SJCRH30 (cell line): ENCODE results near the gene GIPC2. TPM values are rescaled to one million over a fixed set of nuclear protein-coding genes. Genes with fewer than 3 reads are reported as not detected.
A peak's percentile ranks its signal among the peaks of the same experiment; 100 is the strongest.

Source experiments
- DNase-seq, 2 experiments: peaks; one replicate each; pipeline ENCODE4 v3.0.0-alpha.2; 2015 to 2020
- H3K27ac ChIP-seq: fragments of 250-450 bp; sonication (Bioruptor Pico); 2 replicates; pipeline ENCODE4 v1.5.1; 2020; ENCODE audit warnings: mild to moderate bottlenecking, moderate library complexity
- H3K27me3 ChIP-seq: fragments of 250-450 bp; sonication (Bioruptor Pico); 2 replicates; pipeline ENCODE4 v1.5.1; 2020; ENCODE audit warnings: mild to moderate bottlenecking, moderate library complexity
- H3K36me3 ChIP-seq: fragments of 250-450 bp; sonication (Bioruptor Pico); 2 replicates; pipeline ENCODE4 v1.5.1; 2020; ENCODE audit warnings: mild to moderate bottlenecking, moderate library complexity
- H3K4me1 ChIP-seq: fragments of 250-450 bp; sonication (Bioruptor Pico); 2 replicates; pipeline ENCODE4 v1.5.1; 2020; ENCODE audit warnings: mild to moderate bottlenecking, moderate library complexity
- H3K4me3 ChIP-seq: fragments of 250-450 bp; sonication (Bioruptor Pico); 2 replicates; pipeline ENCODE4 v1.5.1; 2020; ENCODE audit warnings: mild to moderate bottlenecking, moderate library complexity
- H3K9me3 ChIP-seq: fragments of 250-450 bp; sonication (Bioruptor Pico); replicated peaks from 2 replicates; pipeline ENCODE4 v1.5.1; 2020; ENCODE audit warnings: mild to moderate bottlenecking, moderate library complexity
- total RNA-seq: library from RNA; depleted of rRNA; stranded (reverse); fragments of >200 nt; shearing (Covaris generic); gene quantifications from 2 replicates; pipeline ENCODE4 v1.2.3, GENCODE V29; 2014

GIPC2 gene
- total RNA-seq, 1 experiment from 2014 or later, result not detected

DNA sequence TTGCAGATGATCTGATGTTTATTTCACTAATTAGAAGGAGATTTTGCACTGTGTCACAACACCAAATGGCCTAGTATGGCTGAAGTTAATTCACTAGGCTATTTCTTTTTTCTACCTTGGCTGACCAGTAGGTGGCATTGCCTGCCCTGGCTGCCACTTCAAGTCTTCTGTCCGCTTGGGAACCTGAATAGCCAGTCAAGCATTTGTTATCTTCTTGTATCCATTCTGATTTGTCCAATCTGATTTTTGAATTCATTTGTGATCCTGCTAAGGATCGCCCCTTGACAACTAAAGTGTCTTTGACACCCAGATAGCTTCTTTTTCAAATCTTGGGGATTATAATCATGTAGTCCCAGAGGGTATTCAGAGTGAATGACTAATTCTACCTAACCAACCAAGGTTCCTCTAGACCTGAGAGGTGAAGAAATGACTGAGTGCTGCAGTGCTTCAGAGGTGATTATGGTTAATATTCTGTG lies 99.4 kb downstream of the GIPC2 start:
- H3K4me3 ChIP-seq, result no peak overlapping the region
- peak; percentile 37 to 75 for DNase-seq
- no peaks in the 10 kb centered on the region for H3K4me1 ChIP-seq
- no peaks in the 10 kb centered on the region for H3K27me3 ChIP-seq
- H3K36me3 ChIP-seq, result no peaks in the 10 kb centered on the region
- H3K9me3 ChIP-seq, result no peaks in the 10 kb centered on the region
- H3K27ac ChIP-seq, result no peak overlapping the region

DNA sequence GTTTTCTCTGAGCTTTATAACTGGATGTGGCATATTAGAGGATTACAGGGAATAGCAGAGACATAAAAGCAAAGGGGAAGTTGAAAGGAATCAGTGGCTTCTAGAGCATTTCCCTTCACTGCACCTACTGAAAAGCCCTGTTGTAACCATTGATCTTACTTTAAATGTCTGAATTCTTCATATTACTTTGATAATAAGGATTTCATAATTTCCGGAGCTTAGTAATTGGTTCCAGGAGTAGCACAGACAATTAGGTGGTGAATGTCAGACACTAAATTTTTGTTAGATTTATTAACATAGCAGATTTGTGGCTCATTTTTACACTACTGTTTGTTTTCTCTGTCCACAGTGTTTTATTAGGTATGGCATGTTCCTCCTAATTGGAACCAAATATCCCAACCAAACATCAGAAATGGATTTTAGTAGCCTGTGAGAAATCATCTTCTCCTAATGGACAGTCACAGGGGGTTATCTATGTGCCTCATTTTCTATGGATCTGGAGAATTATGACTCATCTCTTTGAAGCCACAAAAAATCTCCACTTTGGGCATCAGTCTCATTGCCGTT lies 100.5 kb downstream of the GIPC2 start:
- no peaks in the 10 kb centered on the region for H3K27me3 ChIP-seq
- DNase-seq, result no peak
- H3K4me3 ChIP-seq, result no peak overlapping the region
- H3K9me3 ChIP-seq, result no peaks in the 10 kb centered on the region
- no peaks in the 10 kb centered on the region for H3K36me3 ChIP-seq
- H3K4me1 ChIP-seq, result no peaks in the 10 kb centered on the region
- no peak overlapping the region for H3K27ac ChIP-seq

GRCh38 chr1:78147031-78147430 lies 101.3 kb downstream of the GIPC2 start:
- H3K36me3 ChIP-seq, result no peaks in the 10 kb centered on the region
- no peaks in the 10 kb centered on the region for H3K27me3 ChIP-seq
- H3K27ac ChIP-seq, result no peak overlapping the region
- H3K4me1 ChIP-seq, result no peaks in the 10 kb centered on the region
- no peak overlapping the region for H3K4me3 ChIP-seq
- no peak for DNase-seq
- no peaks in the 10 kb centered on the region for H3K9me3 ChIP-seq

GRCh38 chr1:78153092-78153736 lies 107.4 kb downstream of the GIPC2 start:
- Histone ChIP-seq H3K27ac (no peak overlapping the region), H3K9me3 (no peaks in the 10 kb centered on the region), H3K4me1 (no peaks in the 10 kb centered on the region), H3K36me3 (no peaks in the 10 kb centered on the region), H3K27me3 (no peaks in the 10 kb centered on the region), H3K4me3 (no peak overlapping the region)
- no peak for DNase-seq

DNA sequence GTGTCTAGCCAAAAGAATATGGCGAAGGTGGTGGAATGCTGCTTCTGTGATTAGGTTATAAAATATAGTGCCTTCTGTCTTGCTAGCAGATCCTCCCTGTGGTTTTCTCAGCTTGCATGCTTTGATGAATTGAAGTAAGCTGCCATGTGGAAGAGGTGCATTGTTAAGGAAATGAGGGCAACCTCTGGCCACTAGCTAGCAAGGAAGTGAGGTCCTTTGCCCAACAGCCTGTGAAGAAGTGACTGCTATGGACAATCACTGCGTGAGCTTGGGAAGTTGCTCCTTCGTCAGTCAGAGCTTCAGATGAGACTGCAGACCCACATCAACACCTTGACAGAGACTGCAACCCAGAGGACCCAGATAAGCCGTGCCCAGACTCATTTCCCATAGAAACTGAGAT lies 109.4 kb downstream of the GIPC2 start:
- Histone ChIP-seq H3K9me3 (no peaks in the 10 kb centered on the region), H3K4me3 (no peak overlapping the region), H3K27me3 (no peaks in the 10 kb centered on the region), H3K4me1 (no peaks in the 10 kb centered on the region), H3K27ac (no peak overlapping the region), H3K36me3 (no peaks in the 10 kb centered on the region)
- no peak for DNase-seq

- no peaks in the 10 kb centered on the region for H3K4me1 ChIP-seq
- H3K4me3 ChIP-seq, result no peak overlapping the region
- DNase-seq, result no peak
- H3K36me3 ChIP-seq, result no peaks in the 10 kb centered on the region
- no peaks in the 10 kb centered on the region for H3K9me3 ChIP-seq
- no peak overlapping the region for H3K27ac ChIP-seq
- no peaks in the 10 kb centered on the region for H3K27me3 ChIP-seq
Observed at GRCh38 chr1:78156805-78157521, 111.2 kb downstream of the GIPC2 start.

DNA sequence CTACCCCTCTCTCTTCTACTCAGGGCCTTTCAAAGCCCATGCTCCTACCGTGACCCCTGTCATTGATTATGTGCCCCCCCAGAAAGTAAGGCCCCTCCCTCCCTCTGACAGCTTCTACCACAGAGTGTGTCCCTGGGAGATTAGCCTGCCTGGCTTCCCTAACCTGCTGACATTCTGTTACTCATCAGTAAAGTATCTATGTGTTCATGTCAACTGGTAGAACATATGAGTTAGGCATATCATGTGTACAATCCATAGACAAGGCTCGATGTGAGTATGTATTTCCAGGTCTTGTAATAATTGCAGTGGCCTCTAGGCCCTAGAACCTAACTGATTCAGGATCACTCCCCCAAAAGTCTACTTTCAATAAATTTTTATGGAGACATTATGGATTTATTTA lies 120.0 kb downstream of the GIPC2 start:
- no peak for DNase-seq
- no peaks in the 10 kb centered on the region for H3K27me3 ChIP-seq
- no peaks in the 10 kb centered on the region for H3K4me1 ChIP-seq
- no peak overlapping the region for H3K4me3 ChIP-seq
- no peak overlapping the region for H3K27ac ChIP-seq
- no peaks in the 10 kb centered on the region for H3K9me3 ChIP-seq
- H3K36me3 ChIP-seq, result no peaks in the 10 kb centered on the region

DNA sequence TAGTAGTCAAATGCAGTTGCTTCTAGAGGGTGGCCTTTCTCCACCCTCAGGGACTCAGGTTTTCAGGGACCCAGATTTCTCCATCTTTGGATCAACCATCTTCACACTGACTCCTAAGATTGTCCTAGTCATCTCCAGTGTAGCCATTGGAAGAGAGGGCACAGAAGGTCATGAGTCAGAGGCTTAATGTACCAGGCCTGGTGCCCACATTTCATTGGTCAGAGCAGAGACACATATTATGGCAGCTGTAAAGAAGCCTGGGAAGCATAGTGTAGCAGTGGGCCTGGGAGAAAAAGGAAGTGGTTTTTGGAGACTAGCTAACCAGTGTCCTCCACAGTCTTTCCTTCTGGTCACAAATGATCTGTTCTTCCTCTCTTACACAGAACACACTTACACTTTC lies 122.5 kb downstream of the GIPC2 start:
- H3K27ac ChIP-seq, result no peak overlapping the region
- no peaks in the 10 kb centered on the region for H3K4me1 ChIP-seq
- no peak for DNase-seq
- no peaks in the 10 kb centered on the region for H3K36me3 ChIP-seq
- no peaks in the 10 kb centered on the region for H3K9me3 ChIP-seq
- no peaks in the 10 kb centered on the region for H3K27me3 ChIP-seq
- H3K4me3 ChIP-seq, result no peak overlapping the region

DNA sequence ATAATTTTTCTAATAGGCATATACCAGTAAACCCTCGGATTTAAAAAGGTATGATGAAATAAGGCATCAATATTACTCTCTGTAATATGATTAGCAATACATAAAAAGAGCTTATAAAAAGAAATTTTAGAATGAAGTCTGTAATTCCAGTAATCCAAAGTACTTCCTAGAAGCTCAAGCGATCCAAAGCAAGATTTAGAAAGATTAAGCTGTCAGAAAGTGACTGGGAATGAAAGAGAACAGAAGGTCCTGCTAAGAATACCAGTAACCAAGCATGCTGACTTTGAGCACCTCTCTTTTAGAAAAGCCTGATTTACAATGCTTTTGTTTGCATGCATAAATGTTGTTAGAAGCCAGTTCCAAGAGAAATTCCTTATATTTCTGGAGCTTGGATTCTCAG lies 125.1 kb downstream of the GIPC2 start:
- no peaks in the 10 kb centered on the region for H3K36me3 ChIP-seq
- H3K4me3 ChIP-seq, result no peak overlapping the region
- H3K27me3 ChIP-seq, result no peaks in the 10 kb centered on the region
- no peaks in the 10 kb centered on the region for H3K9me3 ChIP-seq
- no peak overlapping the region for H3K27ac ChIP-seq
- H3K4me1 ChIP-seq, result no peaks in the 10 kb centered on the region
- DNase-seq, result no peak

DNA sequence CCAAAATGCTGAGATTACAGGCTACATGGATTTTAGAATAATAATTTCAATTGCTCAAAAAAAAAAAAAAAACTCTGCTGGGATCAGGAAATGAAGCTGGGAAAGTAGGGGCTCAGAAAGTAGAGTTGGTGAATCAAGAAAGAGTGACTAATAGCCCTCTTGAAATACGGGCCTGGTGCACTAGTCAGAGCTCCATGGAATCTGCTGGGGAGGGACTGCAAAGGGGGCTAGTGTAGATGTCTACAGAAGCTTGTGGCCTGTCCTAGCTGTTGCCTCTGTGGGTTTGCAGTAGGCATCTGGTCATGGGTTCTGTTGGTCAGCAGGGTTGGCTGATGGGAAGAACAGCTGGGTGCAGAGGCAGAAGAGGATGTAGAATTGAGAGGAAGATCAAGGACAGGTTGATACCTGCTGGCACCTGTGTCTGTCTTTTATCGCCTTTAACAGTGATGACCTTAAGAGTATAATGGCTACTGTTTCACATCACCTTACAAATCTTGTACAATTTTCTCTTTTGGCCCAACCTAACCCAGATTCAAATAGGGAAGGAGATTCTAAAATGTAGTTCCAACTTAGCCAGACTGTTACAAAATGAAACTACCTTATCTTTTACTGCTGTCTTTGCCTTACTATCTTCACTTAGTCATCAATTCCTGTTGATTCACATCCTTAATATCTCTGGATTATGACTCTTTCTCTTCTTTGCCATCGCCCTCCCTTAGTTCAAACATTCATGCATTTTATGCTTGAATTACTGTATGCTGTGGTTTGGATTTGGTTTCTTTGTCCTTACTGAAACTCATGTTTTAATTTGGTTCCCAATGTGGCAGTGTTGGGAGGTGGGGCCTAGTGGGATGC lies 126.2 kb downstream of the GIPC2 start:
- no peaks in the 10 kb centered on the region for H3K4me1 ChIP-seq
- H3K27me3 ChIP-seq, result no peaks in the 10 kb centered on the region
- DNase-seq, result no peak
- H3K36me3 ChIP-seq, result no peaks in the 10 kb centered on the region
- H3K9me3 ChIP-seq, result no peaks in the 10 kb centered on the region
- H3K4me3 ChIP-seq, result no peak overlapping the region
- no peak overlapping the region for H3K27ac ChIP-seq

DNA sequence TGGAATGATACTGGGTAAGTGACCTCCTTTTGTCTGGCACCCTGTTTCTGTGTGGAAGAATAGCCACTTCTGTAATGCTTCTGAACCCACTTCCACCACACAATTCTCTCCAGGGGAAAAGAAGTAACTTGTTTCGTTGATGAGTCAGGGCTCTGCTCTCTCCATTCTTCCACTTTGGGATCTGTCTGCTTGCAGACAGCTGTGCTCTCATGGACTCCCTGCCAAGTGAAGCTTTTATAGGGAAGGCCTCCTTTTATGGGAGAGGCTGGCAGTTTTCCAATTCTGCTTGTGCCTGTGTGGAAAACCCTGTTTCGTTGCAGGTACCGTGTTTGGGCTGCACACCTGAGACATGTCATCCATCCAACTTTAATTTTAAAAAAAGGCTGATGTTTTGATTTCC lies 130.7 kb downstream of the GIPC2 start:
- Histone ChIP-seq H3K4me1 (no peaks in the 10 kb centered on the region), H3K4me3 (no peak overlapping the region), H3K27ac (no peak overlapping the region), H3K36me3 (no peaks in the 10 kb centered on the region), H3K27me3 (no peaks in the 10 kb centered on the region), H3K9me3 (no peaks in the 10 kb centered on the region)
- DNase-seq, result peak; percentile 57 to 65

GRCh38 chr1:78177708-78178270 lies 132.0 kb downstream of the GIPC2 start:
- Histone ChIP-seq H3K4me1 (no peaks in the 10 kb centered on the region), H3K36me3 (no peaks in the 10 kb centered on the region), H3K4me3 (no peak overlapping the region), H3K27me3 (no peaks in the 10 kb centered on the region), H3K27ac (no peak overlapping the region), H3K9me3 (no peaks in the 10 kb centered on the region)
- no peak for DNase-seq

DNA sequence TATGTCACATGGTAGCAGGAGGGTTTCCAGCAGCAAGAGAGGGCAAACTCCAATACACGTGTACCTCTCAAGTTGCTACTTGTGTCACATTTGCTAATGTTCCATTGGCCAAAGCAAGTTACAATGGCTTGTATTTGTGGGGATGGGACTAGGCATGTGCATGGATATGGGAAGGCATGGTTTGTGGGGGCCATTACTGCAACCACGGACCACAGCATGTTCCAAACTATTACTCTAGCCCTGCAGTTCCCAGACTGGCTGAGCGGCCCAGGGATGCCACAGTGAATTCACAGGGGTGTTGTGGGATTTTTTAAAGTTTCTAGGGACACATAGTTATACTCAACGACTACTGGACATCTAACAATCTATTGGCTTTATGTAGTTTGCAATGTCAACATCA lies 133.1 kb downstream of the GIPC2 start:
- no peaks in the 10 kb centered on the region for H3K4me1 ChIP-seq
- no peak for DNase-seq
- H3K4me3 ChIP-seq, result no peak overlapping the region
- H3K27ac ChIP-seq, result no peak overlapping the region
- no peaks in the 10 kb centered on the region for H3K9me3 ChIP-seq
- H3K27me3 ChIP-seq, result no peaks in the 10 kb centered on the region
- no peaks in the 10 kb centered on the region for H3K36me3 ChIP-seq

GRCh38 chr1:78184460-78185072 lies 138.8 kb downstream of the GIPC2 start:
- no peak for DNase-seq
- Histone ChIP-seq H3K4me1 (no peaks in the 10 kb centered on the region), H3K36me3 (no peaks in the 10 kb centered on the region), H3K27me3 (no peaks in the 10 kb centered on the region), H3K27ac (no peak overlapping the region), H3K9me3 (no peaks in the 10 kb centered on the region), H3K4me3 (no peak overlapping the region)
